GM18498 (cell line): ENCODE results near the gene MPZL2.
"Not testable (repeated sequence)": the region's sequence is repeated elsewhere in the genome, so short reads cannot be mapped to it uniquely, and the experiment has no call there.

Experiments used
- ATAC-seq: cut with Tn5 transposase; IDR thresholded peaks from one replicate; pipeline ENCODE4 v1.9.1; 2021; ENCODE audit warnings: mild to moderate bottlenecking, moderate library complexity; ENCODE audit not compliant: unreplicated experiment

MPZL2 gene

DNA sequence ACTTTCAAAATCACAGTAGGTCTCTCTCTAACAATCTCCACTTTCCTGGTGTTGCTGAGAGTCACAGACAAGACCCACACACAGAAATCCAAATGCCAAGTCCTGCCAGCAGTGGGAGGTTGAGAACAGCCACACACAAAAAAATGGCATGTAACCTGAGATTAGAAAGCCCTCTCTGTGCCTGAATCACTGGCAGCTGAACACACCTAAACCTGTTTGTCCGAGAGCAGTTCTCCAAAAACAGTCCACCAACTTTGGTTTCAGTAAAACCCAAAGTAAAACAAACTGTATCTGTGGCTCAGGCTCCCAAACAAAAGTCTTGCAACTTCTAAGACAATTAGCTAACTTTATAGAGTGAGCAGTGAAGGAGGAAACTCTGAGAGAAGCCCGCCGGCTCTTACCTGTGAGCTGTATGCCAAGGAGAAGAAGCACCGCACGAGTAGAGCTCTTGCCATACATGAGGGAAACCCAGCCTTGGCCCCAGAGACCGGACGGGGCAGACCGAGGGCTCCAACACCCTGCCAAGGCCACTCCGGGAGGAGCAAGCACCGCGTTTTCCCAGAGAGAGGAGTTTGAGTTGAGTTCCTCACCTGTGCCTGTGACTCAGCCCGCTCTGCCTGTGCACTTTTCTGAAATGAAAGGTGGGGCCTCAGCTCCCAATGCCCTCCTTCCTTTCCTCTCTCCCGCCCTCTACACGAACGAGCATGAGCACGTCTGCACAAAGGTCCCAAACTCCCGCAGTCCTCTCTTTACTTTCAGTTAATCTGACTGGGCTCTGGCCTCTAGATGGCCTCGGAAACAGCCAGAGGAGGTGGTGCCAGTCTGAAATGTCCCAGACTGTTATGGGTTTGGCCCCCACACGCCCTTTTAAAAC lies at the start of gene MPZL2:
Gene MPZL2, minus strand, starts transcription at position 603 of the 874 bp plus-strand sequence. Its CDS starts 144 bp downstream, at position 459.
- ATAC-seq = no peak

DNA sequence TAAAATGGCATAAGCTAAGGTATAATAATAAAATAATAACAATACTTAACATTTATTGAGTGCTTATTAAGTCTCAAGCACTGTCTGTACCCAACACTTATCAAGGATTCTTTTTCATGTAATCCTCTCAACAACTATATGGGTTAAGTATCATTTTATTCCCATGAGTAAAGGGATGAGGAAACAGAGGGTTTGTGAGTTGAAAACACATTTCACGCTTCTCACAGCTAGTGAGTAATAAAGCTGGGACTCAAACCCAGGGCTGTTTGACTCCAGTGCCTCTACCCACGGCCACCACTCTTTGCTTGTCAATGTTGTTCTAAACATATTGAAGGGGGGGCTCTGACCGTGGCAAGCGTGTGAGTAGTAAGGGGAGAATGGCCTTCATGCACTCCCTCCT lies 49.1 kb upstream of the MPZL2 start:
- ATAC-seq = no peak

DNA sequence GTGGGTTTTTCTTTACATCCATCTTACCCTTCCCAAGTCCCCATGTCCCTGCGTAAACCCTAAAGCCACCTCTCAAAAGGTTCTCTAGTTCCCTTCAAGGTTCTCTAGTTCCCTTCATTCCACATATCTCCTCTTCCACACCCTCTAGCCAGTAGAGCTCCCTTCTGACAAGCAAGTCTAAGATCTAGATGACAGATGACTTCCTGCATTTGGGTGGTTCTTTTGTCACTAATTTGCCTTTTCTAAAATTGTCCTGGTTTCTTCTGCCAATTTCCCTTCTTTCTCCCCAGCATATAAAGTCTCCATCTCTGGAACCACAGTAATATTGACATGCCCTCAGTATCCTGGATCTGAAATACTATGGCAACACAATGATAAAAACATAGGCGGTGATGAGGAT lies 48.2 kb upstream of the MPZL2 start:
- ATAC-seq = no peak

DNA sequence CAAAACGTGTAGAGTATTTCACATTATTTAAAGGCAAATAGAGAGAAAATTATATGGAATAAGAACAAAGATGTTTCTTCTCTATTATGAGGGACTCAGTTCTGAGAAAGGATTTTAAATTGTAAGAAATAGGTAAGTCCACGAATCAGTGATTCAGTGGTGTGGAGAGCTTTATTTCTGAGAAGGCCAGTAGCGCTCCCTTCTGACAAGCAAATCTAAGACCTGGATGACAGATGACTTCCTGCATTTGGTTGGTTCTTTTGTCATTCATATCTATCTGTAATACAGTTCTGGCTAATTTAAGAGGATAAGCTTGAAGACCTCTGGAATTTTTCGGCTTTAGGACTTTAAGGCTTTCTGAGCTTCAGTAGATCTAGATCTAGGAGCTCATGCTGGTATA lies 47.4 kb upstream of the MPZL2 start:
- no peak for ATAC-seq

DNA sequence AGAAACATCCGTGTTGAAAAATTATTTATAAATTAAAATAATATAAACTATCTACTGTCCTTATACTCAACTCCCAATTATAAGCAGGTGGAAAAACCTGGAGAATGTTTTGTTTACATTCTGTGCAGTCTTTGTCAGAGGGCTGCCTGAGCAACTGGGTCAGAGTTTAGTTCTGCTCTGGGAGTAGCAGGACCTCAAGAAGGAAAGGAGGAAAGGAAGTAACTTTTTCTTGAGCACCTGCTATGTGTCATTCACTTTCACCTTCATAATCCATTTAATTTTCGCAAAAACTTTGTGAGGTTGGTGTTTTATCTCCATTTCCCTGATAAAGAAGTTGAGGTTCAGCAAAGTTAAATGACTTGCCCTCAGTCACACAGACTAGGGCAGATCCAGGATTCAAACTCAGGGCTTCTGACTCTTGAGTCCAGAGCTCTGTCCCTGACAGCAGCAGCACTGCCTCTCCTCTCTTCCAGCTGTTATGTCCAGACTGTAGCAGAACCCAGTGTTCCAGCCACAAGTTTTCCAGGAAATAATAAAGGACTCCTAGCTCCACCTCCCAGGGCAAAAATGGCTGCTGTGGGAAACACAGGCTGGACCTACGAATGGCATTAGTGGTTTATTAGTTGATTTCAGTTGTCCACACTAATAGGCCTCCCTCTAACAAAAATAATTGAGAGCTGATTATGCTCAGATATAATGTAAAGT lies 46.8 kb upstream of the MPZL2 start:
- ATAC-seq = no peak

DNA sequence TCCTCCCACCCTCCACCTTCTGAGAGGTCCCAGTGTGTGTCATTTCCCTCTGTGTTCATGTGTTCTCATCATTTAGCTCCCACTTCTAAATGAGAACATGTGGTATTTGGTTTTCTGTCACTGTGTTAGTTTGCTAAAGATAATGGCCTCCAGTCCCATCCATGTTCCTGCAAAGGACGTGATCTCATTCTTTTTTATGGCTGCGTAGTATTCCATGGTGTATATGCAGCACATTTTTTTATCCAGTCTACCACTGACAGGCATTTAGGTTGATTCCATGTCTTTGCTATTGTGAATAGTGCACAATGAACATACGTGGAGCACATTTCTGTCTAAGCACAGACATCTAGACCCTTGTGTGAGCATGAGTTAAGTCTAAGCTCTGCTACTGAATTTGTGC lies 46.2 kb upstream of the MPZL2 start:
- ATAC-seq = no peak

DNA sequence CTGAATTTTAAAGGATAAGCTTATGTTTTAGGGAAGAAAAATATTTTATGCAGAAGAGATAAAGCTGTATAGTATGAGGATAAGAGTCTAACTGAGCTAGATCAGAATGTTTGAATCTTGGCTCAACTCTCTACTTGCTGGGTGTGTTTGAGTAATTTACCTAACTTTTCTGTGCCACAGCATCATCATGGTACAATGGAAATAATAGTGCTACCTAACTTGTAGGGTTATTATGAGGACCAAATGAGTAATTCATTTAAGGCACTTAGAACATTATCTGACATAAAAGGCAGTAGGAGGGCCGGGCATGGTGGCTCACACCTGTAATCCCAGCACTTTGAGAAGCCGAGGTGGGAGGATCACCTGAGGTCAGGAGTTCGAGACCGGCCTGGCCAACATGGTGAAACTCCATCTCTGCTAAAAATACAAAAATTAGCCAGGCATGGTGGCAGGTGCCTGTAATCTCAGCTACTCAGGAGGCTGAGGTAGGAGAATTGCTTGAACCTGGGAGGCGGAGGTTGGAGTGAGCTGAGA lies 45.0 kb upstream of the MPZL2 start:
- not testable (repeated sequence) for ATAC-seq

DNA sequence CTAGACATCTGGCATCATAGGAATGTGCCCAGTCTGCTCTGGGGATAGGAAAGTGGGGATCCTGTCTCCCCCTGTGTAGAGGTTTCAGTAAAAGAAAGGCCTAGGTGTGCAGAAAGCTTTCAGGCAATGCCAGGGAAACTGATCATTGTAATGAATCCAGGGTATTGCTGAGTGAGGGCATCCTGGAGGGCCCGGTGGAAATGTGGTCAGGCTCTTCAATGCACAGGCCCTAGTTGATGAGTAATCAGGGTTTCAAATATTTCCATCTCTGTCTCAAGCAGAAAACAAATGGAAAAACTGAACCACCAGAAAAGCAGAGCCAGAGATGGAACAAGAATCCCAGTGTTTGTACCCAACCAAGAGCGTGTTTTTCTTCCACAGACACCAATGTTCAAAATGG lies 42.5 kb upstream of the MPZL2 start:
- no peak for ATAC-seq

DNA sequence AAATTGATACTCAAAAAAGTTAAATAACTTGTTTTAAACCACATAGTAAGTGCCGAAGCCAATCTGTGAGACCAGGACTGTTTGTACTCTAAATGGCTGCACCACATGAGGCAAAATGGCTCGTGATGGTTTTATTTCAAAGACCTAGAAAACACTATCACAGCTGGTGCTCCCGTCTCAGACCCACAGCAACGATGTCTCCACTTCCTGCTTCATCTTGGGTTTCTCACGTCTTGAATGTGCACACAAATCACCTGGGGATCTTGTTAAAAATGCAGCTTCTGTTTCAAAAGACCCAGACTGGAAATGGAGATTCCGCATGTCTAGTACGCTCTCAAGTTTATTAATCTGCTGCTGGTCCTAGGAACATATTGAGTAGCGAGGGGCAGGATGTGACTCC lies 41.6 kb upstream of the MPZL2 start:
- no peak for ATAC-seq

DNA sequence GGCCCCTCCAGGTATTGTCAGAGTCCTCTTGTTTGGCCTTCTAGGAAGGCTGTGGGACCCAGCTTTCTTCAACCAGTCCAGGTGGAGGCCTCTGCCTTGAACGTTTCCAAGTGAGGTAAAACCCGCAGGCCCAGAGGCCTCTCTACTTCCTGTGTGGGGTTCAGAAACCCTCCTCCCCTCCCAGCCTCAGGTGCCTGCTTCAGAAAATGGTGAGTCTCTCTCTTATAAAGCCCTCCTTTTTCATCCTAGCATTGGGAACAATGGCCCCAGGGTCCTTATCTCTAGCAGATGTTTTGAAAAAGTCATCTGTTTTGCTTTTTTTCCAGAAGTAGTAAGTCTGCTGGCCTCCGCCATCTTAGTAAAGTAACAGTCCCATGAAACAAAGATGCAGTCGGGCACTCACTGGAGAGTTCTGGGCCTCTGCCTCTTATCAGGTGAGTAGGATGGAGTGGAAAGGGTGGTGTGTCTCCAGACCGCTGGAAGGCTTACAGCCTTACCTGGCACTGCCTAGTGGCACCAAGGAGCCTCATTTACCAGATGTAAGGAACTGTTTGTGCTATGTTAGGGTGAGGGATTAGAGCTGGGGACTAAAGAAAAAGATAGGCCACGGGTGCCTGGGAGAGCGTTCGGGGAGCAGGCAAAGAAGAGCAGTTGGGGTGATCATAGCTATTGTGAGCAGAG lies 40.6 kb upstream of the MPZL2 start, which contains the start of gene CD3E:
Gene CD3E, plus strand, starts transcription at position 163 of the 681 bp plus-strand sequence. Its CDS starts 223 bp downstream, at position 386.
- ATAC-seq = no peak

DNA sequence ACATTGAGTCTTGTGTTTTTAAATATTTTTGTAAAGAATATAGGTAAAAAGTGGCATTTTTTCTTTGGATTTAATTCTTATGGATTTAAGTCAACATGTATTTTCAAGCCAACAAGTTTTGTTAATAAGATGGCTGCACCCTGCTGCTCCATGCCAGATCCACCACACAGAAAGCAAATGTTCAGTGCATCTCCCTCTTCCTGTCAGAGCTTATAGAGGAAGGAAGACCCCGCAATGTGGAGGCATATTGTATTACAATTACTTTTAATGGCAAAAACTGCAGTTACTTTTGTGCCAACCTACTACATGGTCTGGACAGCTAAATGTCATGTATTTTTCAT lies 40.1 kb upstream of the MPZL2 start:
- no peak for ATAC-seq

DNA sequence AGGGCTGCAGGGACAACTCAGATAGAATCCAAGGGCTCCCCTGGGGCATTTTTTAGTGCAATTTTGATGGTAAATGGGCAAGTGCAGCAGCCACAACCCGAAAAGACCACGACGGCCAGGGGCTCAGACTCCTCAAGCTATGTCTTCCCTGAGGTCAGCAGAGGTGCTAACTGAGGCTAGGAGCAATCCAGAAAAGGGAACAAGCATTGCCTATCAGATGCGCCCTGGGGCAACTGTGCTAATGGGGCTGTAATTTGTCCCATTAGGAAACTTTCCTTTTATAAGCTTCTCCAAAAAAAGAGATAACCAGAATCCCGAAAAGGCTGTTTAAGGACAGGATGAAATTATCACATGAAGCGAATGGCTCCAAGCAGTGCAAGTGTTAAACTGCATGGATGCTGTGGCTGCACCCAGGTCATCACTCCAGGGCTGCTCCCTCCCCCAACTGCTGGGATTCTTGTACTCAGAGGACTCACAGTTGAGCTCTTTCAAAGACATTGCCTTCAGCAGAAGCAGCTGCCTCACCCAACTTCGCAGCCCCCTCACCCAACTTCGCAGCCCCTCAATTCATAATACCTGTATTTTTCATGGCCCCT lies 37.6 kb upstream of the MPZL2 start:
- no peak for ATAC-seq

DNA sequence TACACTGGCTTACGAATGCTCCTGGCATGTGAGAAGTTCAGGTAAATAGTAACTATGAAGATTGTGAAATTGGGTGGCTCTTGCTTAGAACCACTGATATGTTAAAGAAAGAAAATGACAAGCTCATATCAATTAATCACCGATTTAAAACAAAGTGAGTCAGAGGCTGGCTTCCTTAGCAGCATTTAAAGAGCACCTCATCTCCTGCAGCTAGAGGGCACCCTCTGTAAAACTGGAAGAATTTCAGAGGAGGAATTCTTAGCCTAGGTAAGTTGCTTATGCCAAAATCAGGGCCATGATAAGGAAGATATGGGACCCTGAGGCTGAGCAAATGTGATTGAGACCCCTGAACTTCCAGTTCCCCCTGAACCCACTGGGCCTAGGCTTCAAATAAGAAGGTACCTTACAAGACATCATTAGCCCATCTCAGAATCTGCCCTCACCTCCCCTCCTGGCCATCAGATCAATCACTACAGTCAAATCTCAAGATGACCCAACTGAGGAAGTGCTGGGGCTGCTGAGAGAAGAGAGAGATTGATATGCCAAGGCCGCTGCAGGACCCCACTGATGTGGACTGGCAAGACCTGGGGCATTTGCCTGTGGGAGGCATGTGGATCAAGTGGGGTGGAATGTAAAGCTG lies 31.8 kb upstream of the MPZL2 start:
- no peak for ATAC-seq

DNA sequence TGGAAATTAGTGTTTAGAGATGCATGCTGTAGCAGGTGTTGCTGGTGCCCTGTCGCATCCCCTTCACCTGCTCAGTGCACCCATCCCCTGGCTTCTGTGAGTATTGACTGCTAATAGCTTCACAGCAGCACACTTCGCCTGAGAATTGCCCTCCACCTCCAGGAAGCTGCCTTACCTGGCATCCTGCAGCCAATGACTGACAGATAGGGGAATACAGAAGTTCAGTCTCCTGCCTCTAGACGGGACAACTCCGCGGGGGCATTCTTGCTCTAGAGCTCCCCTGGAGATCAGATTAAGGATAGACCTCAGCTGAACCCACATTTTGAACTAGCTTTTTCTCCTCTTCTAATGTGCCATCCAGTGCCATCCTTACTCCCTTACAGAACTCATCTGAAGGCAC lies 31.1 kb upstream of the MPZL2 start:
- ATAC-seq = no peak

DNA sequence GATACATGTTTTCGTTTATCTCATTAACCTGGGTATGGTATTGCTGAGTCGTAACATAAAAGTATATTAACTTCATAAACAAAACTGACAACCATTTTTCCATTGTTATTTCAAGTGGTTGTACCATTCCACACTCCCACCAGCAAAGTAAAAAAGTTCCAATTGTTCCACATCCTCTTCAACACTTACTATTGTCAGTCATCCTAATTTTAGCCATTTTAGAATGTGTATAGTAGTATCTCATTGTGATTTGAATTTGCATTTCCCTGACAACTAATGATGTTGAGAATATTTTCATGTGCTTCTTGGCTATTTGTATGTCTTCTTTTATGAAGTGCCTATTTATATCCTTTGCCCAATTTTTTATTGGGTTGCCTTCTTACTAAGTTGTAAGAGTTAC lies 30.0 kb upstream of the MPZL2 start:
- ATAC-seq = no peak

DNA sequence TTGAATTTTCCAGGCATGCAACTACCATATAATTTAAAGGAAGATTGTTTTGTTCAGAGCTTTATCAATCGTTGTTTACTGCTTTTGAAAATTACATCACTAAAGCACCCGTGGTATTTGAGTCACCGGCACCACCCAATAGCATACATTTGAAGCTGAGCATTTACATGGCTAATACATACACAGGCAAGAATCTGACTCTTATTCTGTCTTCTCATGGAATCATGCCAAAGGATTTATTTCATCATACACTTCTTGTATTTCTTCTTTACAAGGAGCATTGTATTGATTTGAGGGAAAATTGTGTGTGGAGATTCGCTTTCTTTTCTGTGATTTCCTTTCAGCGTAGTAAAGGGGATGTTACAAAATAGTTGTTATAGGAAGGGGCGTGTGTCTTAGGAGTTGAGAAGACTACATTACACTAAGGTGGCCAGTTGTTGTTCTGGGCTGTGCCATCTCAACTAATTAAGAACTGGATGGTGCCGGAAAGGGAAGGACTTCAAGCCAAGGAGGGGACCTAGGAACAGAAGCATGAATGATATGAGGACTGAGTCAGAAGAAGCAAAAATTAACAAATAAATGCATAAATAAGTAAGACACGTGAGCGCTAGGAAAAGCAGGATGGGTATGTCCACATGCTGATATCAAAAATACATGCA lies 27.5 kb upstream of the MPZL2 start:
- no peak for ATAC-seq

DNA sequence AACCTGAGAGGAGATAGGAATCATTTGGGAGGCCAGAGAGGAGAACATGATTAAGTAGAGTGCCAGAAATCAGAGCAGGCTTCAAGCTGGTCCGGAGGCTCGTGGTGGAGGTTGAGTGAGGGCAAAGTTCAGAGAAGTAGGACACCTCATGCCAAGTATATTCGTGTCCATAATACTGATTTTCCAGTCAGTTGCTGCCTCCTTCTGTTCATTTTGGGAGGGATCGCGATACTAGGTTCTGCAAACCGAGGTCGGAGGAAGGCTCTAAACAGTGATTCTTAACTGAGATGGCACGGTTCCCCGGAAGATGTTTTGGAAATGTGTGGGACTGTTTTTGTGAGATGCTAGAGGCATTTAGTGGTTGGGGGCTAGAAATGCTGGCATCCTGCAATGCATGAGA lies 26.8 kb upstream of the MPZL2 start:
- ATAC-seq = no peak

DNA sequence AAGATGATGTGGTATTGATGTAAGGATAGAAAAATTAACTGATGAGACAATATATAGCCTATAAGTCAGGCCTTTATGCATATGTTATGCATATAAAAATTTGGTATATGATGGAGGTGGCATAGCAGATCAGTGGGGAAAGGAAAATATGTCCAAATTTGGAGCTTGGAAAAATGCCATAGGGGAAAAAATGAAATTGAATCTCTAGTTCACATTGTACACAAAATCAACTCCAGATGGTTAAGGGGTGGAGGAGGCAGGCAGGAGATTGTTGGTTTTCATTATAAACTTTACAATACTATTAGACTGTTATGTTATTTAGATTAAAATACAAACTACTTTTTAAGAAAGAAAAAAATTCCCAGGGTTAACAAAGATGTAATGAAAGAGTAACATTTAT lies 25.3 kb upstream of the MPZL2 start:
- no peak for ATAC-seq

DNA sequence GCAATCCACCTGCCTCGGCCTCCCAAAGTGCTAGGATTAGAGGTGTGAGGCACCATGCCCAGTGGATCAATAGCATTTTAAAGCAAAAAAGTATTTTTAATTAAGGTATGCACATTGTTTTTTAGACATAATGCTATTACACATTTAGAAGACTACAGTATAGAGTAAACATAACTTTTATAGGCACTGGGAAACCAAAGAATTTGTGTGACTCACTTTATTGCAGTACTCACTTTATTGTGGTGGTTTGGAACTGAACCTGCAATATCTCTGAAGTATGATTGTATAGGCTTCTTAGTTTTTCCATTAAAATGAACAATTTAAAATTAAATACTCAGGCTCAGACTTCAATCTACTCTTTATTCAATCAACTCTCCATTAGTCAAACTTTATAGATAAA lies 22.9 kb upstream of the MPZL2 start:
- no peak for ATAC-seq

DNA sequence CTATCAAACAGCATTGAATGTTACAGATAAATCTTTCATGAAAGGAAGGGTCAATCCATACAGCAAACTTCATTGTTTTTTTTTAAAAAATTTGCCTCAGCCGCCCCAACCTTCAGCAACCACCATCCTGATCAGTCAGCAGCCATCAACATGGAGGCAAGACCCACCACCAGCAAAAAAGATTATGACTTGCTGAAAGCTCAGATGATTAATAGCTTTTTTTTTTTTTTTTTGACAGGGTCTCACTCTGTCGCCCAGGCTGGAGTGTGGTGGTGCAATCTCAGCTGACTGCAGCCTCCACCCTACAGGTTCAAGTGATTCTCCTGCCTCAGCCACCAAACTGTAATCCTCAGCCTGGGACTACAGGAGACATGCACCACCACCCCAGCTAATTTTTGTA lies 22.4 kb upstream of the MPZL2 start:
- no peak for ATAC-seq
